GM12878 (cell line): ENCODE results near the gene DNMT1. TPM values are rescaled to one million over a fixed set of nuclear protein-coding genes. Genes with fewer than 3 reads are reported as not detected.

ENCODE experiments used
- CHD1 ChIP-seq: IDR thresholded peaks from 2 replicates; pipeline ENCODE4 v1.6.1; 2012; ENCODE audit warnings: low read depth, low read length, improper control_type of control experiment
- CHD2 ChIP-seq: IDR thresholded peaks from 2 replicates; pipeline ENCODE4 v1.6.1; 2011; ENCODE audit warnings: low read depth, low read length, improper control_type of control experiment, borderline replicate concordance
- ESRRA ChIP-seq: IDR thresholded peaks from 2 replicates; pipeline ENCODE4 v1.6.1; 2012; ENCODE audit warnings: mild to moderate bottlenecking, low read length, improper control_type of control experiment
- HCFC1 ChIP-seq: fragments of 150-350 bp; IDR thresholded peaks from 2 replicates; pipeline ENCODE4 v1.6.1; 2014; ENCODE audit warnings: low read length
- HDAC6 ChIP-seq: fragments of 200-600 bp; sonication (generic); IDR thresholded peaks from one replicate; pipeline ENCODE4 v1.8.0; 2017; ENCODE audit warnings: antibody characterized with exemption; ENCODE audit not compliant: unreplicated experiment
- JUND ChIP-seq: IDR thresholded peaks from 2 replicates; pipeline ENCODE4 v1.6.1; 2012; ENCODE audit warnings: low read depth, mild to moderate bottlenecking, low read length, improper control_type of control experiment, moderate library complexity
- MAX ChIP-seq: IDR thresholded peaks from 2 replicates; pipeline ENCODE4 v1.6.1; 2012; ENCODE audit warnings: low read depth, low read length, improper control_type of control experiment
- POLR2AphosphoS2 ChIP-seq: IDR thresholded peaks from 2 replicates; pipeline ENCODE4 v1.6.1; 2011; ENCODE audit warnings: low read depth, mild to moderate bottlenecking, low read length, improper control_type of control experiment, moderate library complexity
- SMC3 ChIP-seq: IDR thresholded peaks from 2 replicates; pipeline ENCODE4 v1.6.1; 2011; ENCODE audit warnings: low read length, improper control_type of control experiment, borderline replicate concordance
- SREBF1 ChIP-seq: IDR thresholded peaks from 2 replicates; pipeline ENCODE4 v1.6.1; 2012; ENCODE audit warnings: mild to moderate bottlenecking, low read length
- WRNIP1 ChIP-seq: IDR thresholded peaks from 2 replicates; pipeline ENCODE4 v1.6.1; 2011; ENCODE audit warnings: low read depth, low read length, improper control_type of control experiment, borderline replicate concordance
- YBX1 ChIP-seq: fragments of 450-650 bp; IDR thresholded peaks from 2 replicates; pipeline ENCODE4 v1.6.1; 2016; ENCODE audit warnings: antibody characterized with exemption
- polyA plus RNA-seq, 11 experiments: library from polyadenylated mRNA; depleted of rRNA in 4 of 11; unstranded in 6 of 11; stranded (reverse) in 5 of 11; fragments of >200 nt; fragmentation: Nextera tagmentation in 4 of 11; fragmentation: Illumina TruSeq in 1 of 11; extraction: Ambion mirVana in 4 of 11; extraction: Trizol in 1 of 11; gene quantifications; 1 replicate in 1 of 11; 2 replicates in 10 of 11; pipeline versions ENCODE4 v1.2.1 to v1.2.3, GENCODE V29; 2011 to 2016; ENCODE audit warnings: inconsistent platforms in 2 of 11, missing spikeins in 2 of 11, low read depth in 1 of 11
- total RNA-seq, 4 experiments: library from RNA; depleted of rRNA in 3 of 4; stranded (reverse); fragments of >200 nt in 3 of 4; fragmentation: Illumina TruSeq in 1 of 4; extraction: Trizol in 1 of 4; gene quantifications; 2 replicates each; pipeline versions ENCODE4 v1.2.1 to v1.2.3, GENCODE V29; 2013 to 2021
- TF ChIP-seq, protein P1 (sequence below): fragments of 450-650 bp; IDR thresholded peaks from 2 replicates; pipeline ENCODE4 v1.6.1; 2017; ENCODE audit warnings: mild to moderate bottlenecking, moderate library complexity

The DNMT1 gene
- total and polyA plus RNA-seq, 10 of the 15 experiments (the other 5 are each of a cell fraction or from before 2014, with no cell fraction given) = 70.0 to 290 (median 133) TPM

- 0 out of 2 replicates have a peak, but pooled peaks have one; percentile 52 for TF ChIP-seq ESRRA
- TF ChIP-seq, protein P1, sequence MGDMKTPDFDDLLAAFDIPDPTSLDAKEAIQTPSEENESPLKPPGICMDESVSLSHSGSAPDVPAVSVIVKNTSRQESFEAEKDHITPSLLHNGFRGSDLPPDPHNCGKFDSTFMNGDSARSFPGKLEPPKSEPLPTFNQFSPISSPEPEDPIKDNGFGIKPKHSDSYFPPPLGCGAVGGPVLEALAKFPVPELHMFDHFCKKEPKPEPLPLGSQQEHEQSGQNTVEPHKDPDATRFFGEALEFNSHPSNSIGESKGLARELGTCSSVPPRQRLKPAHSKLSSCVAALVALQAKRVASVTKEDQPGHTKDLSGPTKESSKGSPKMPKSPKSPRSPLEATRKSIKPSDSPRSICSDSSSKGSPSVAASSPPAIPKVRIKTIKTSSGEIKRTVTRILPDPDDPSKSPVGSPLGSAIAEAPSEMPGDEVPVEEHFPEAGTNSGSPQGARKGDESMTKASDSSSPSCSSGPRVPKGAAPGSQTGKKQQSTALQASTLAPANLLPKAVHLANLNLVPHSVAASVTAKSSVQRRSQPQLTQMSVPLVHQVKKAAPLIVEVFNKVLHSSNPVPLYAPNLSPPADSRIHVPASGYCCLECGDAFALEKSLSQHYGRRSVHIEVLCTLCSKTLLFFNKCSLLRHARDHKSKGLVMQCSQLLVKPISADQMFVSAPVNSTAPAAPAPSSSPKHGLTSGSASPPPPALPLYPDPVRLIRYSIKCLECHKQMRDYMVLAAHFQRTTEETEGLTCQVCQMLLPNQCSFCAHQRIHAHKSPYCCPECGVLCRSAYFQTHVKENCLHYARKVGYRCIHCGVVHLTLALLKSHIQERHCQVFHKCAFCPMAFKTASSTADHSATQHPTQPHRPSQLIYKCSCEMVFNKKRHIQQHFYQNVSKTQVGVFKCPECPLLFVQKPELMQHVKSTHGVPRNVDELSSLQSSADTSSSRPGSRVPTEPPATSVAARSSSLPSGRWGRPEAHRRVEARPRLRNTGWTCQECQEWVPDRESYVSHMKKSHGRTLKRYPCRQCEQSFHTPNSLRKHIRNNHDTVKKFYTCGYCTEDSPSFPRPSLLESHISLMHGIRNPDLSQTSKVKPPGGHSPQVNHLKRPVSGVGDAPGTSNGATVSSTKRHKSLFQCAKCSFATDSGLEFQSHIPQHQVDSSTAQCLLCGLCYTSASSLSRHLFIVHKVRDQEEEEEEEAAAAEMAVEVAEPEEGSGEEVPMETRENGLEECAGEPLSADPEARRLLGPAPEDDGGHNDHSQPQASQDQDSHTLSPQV = no peak
- TF ChIP-seq CHD2 = peak; percentile 67
- no peak for TF ChIP-seq WRNIP1
- TF ChIP-seq CHD1 = 0 out of 2 replicates have a peak, but pooled peaks have one; percentile 21
- no peak for TF ChIP-seq HCFC1
- TF ChIP-seq MAX = no peak
- TF ChIP-seq HDAC6 = no peak
- TF ChIP-seq YBX1 = no peak
- TF ChIP-seq POLR2AphosphoS2 = peak; percentile 76
- no peak for TF ChIP-seq JUND
- TF ChIP-seq SMC3 = no peak
- TF ChIP-seq SREBF1 = no peak
Observed at GRCh38 chr19:10102787-10103236, 91.9 kb downstream of the DNMT1 start (continued).
